Breast epithelium (tissue), 4 donors: ENCODE results near the gene TNNI3. TPM values are rescaled to one million over a fixed set of nuclear protein-coding genes. Genes with fewer than 3 reads are reported as not detected.

ENCODE experiments used
- DNase-seq, 2 donors: peaks; one replicate each; pipeline ENCODE4 v3.0.0-alpha.2; 2019; ENCODE audit warnings: low spot score in 2 of 2
- H3K27ac ChIP-seq, 2 donors: fragments of 200-600 bp; sonication (generic) in 1 of 2; one replicate each; pipeline ENCODE4 v1.5.1; 2016 to 2019; ENCODE audit warnings: mild to moderate bottlenecking in 1 of 2
- H3K27me3 ChIP-seq, 2 donors: fragments of 200-600 bp; sonication (generic) in 1 of 2; one replicate each; pipeline versions ENCODE4 v1.5.1 to v1.6.0; 2017 to 2019; ENCODE audit warnings: control low read depth in 1 of 2, mild to moderate bottlenecking in 1 of 2
- H3K36me3 ChIP-seq: fragments of 200-600 bp; one replicate; pipeline ENCODE4 v1.5.1; 2019
- H3K4me1 ChIP-seq, 2 donors: fragments of 200-600 bp; sonication (generic); one replicate each; pipeline ENCODE4 v1.5.1; 2016 to 2019; ENCODE audit warnings: control low read depth in 1 of 2
- H3K4me3 ChIP-seq, 3 donors: fragments of 200-600 bp; sonication (generic); 1 replicate in 2 of 3; 2 replicates in 1 of 3; pipeline ENCODE4 v1.5.1; 2016 to 2019; ENCODE audit warnings: mild to moderate bottlenecking in 3 of 3, moderate library complexity in 2 of 3
- H3K9me3 ChIP-seq, 2 donors: fragments of 200-600 bp; sonication (generic) in 1 of 2; one replicate each; pipeline ENCODE4 v1.5.1; 2016 to 2019; ENCODE audit warnings: control low read depth in 1 of 2
- POLR2A ChIP-seq: fragments of 450-650 bp; IDR thresholded peaks from one replicate; pipeline ENCODE4 v1.6.1; 2016; ENCODE audit warnings: antibody characterized with exemption, mild to moderate bottlenecking, moderate library complexity
- POLR2AphosphoS5 ChIP-seq, 3 donors: sonication (generic); formaldehyde crosslinking; IDR thresholded peaks; one replicate each; pipeline ENCODE4 v1.6.1; 2017; ENCODE audit warnings: antibody characterized with exemption in 3 of 3
- intact Hi-C: fragments of 100-400 bp; cut with DNase I; formaldehyde crosslinking; loops from one replicate; pipeline ENCODE4 v1.15.1; 2023; ENCODE audit warnings: low total_unique reads
- total RNA-seq, 3 donors: library from RNA; depleted of rRNA; stranded (reverse); fragments of >200 nt; gene quantifications; one replicate each; pipeline ENCODE4 v1.1.0, GENCODE V29; 2016
- TF ChIP-seq, protein P1 (sequence below), 3 donors: fragments of 450-650 bp; IDR thresholded peaks; one replicate each; pipeline ENCODE4 v1.5.1; 2016 to 2017; ENCODE audit warnings: antibody characterized with exemption in 3 of 3, mild to moderate bottlenecking in 3 of 3, moderate library complexity in 3 of 3

TNNI3 gene
- total RNA-seq, 3 donors from 2014 or later, result 2.6 TPM; not detected in 2

DNA sequence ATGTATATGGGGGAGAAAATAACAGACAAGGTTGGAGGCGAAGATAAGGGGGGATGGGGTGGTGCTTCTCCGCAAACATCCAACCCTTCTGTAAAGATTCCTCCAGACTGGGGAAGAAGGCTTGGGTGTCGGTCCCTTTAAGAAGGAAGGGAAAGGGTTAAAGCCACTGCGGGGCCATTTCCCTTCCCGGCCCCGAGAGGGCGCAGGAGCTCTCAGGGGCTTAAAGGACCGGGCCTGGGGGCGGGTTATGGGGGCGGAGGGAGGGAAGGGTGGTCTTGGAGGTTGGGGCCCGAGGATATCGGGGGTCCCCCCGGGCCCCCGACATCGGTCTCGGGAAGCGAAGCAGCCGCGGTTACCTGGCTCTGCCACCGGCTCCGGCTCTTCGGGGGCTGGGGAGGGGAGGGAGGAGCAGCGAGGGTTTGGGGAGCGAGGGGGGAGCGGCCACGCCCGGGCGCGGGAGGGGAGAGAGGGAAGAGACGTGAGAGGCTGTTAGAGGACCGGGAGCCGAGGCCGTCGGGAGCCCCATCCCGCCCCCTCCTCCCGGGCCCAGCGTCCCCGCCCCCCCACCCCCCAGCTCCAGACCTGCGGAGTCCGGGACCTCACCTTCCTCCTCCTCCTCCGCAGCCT lies 11.3 kb downstream of the TNNI3 start:
- DNase-seq, result no peak
- Histone ChIP-seq H3K27me3 (peaks cover 7 to 82% of the 10 kb centered on the region in 2 donors), H3K36me3 (no peaks in the 10 kb centered on the region), H3K27ac (no peak overlapping the region), H3K9me3 (no peaks in the 10 kb centered on the region), H3K4me3 (peak overlapping the region in 2 of 3 donors; percentile 37 to 64), H3K4me1 (no peaks in the 10 kb centered on the region)
- intact Hi-C loops, result loop anchor here (5.0 kb wide), 1 partner anchor 96 kb away; no protein-coding TSS in a partner anchor
- TF ChIP-seq, protein P1, sequence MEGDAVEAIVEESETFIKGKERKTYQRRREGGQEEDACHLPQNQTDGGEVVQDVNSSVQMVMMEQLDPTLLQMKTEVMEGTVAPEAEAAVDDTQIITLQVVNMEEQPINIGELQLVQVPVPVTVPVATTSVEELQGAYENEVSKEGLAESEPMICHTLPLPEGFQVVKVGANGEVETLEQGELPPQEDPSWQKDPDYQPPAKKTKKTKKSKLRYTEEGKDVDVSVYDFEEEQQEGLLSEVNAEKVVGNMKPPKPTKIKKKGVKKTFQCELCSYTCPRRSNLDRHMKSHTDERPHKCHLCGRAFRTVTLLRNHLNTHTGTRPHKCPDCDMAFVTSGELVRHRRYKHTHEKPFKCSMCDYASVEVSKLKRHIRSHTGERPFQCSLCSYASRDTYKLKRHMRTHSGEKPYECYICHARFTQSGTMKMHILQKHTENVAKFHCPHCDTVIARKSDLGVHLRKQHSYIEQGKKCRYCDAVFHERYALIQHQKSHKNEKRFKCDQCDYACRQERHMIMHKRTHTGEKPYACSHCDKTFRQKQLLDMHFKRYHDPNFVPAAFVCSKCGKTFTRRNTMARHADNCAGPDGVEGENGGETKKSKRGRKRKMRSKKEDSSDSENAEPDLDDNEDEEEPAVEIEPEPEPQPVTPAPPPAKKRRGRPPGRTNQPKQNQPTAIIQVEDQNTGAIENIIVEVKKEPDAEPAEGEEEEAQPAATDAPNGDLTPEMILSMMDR (IDR thresholded peaks at IDR 0.05), result no peak
- no peak for TF ChIP-seq POLR2A
- TF ChIP-seq POLR2AphosphoS5 (IDR thresholded peaks at IDR 0.05), result no peak

DNA sequence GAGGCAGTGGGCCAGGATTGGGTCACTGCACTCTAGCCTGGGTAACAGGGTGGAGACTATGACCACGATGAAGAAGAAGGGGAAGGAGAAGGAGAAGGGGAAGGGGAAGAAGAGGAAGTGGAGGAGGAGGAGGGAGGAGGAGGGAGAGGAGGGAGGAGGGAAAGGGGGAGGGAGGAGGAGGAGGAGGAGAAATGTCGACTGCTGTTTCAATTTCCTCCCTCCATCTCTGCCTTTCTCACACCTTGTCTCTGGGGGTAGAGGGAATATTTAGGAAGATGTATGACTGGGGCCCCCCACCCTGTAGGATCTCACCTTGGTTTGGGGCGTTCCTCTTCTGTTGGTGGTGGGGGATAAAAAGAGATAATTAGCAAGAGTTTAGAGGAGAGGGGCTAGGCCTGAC lies 12.3 kb downstream of the TNNI3 start:
- no peaks in the 10 kb centered on the region for H3K36me3 ChIP-seq
- no peaks in the 10 kb centered on the region for H3K9me3 ChIP-seq
- TF ChIP-seq POLR2A, result no peak
- no peak for TF ChIP-seq POLR2AphosphoS5 (IDR thresholded peaks at IDR 0.05)
- TF ChIP-seq, protein P1 (IDR thresholded peaks at IDR 0.05), result no peak
- H3K4me1 ChIP-seq, result no peaks in the 10 kb centered on the region
- intact Hi-C loops, result loop anchor here (5.0 kb wide), 1 partner anchor 97 kb away; no protein-coding TSS in a partner anchor
- DNase-seq, result no peak
- H3K27me3 ChIP-seq, result peaks cover 7 to 87% of the 10 kb centered on the region in 2 donors
- no peak overlapping the region for H3K4me3 ChIP-seq
- H3K27ac ChIP-seq, result no peak overlapping the region

DNA sequence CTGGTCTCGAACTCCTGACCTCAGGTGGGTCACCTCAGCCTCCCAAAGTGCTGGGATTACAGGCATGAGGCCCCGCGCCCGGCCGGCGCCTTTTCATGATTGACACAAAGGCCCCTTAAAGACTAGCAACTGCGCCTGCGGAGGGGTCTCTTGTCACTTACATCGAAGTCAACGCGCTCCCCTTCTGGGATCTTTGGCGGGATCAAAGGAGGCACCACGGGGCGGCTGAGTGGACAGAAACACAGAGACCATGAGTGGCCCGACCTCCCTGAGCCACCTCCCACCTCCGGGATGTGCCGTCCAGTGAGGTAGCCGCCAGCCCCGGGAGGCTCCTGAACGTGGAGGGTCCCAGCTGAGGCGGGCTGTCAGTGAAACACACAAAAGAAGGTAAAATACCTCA lies 15.8 kb downstream of the TNNI3 start:
- TF ChIP-seq, protein P1 (IDR thresholded peaks at IDR 0.05), result no peak
- TF ChIP-seq POLR2AphosphoS5 (IDR thresholded peaks at IDR 0.05) (no peak), POLR2A (no peak)
- intact Hi-C loops, result no loop called here
- no peak overlapping the region for H3K27ac ChIP-seq
- peaks cover 7 to 66% of the 10 kb centered on the region in 2 donors for H3K27me3 ChIP-seq
- H3K4me3 ChIP-seq, result no peak overlapping the region
- DNase-seq, result no peak
- no peaks in the 10 kb centered on the region for H3K36me3 ChIP-seq
- H3K4me1 ChIP-seq, result no peaks in the 10 kb centered on the region
- H3K9me3 ChIP-seq, result no peaks in the 10 kb centered on the region

DNA sequence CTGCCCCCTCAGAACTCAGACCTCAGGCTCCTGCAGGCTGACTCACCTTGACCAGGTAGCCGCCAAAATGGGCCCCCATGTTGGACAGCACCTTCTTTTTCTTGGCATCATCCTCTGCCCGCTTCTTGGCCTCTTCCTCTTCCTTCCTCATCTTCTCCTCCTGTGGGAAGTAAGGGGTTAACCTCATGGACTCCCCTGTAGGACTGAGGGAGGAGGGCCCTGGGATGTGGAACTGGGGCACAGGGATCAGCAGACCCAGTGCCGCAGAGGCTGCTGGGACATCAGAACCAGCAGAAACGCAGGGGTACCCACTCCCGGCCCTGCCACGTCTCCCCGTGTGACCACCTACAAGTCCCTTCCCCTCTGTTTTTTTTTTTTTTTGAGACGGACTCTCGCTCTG lies 19.6 kb downstream of the TNNI3 start:
- DNase-seq, result no peak
- H3K27me3 ChIP-seq, result peaks cover 0 to 51% of the 10 kb centered on the region in 2 donors
- H3K36me3 ChIP-seq, result no peaks in the 10 kb centered on the region
- TF ChIP-seq POLR2AphosphoS5 (IDR thresholded peaks at IDR 0.05) (no peak), POLR2A (no peak)
- TF ChIP-seq, protein P1 (IDR thresholded peaks at IDR 0.05), result no peak
- no peak overlapping the region for H3K27ac ChIP-seq
- intact Hi-C loops, result no loop called here
- H3K4me1 ChIP-seq, result no peaks in the 10 kb centered on the region
- H3K4me3 ChIP-seq, result no peak overlapping the region
- H3K9me3 ChIP-seq, result no peaks in the 10 kb centered on the region

DNA sequence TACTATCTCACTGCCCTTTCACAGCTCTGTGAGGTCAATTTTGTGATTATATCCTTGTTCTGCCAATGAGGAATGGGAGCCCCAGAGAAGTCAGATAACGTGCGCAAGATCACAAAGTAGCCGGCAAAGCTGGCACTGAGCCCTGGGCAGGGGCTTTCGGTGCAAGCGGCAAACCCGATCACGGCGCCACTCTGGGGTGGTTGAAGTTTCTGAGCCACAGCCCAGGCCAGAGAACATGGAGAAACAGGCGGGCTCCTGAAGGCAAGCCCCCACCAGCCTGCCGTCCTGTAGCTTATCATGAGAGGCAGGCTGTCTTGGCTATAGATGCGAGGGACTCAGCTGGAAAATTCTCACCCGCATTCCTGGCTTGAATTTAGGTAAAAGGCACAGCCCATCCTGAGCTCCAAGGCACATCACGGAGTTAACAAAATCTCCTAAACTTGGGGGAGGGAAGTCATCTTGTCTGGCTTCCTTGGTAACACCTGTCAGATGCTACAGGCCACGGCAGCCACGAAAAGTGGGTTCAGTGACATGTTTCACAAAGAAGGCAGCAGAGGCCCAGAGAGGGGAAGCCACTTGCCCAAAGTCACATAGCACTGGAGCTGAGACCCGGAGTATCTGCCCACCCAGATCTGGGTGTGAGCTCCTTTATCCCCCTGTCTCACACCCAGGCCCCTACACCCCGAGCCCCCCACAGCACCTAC lies 21.0 kb downstream of the TNNI3 start:
- intact Hi-C loops, result no loop called here
- Histone ChIP-seq H3K27me3 (peaks cover 0 to 41% of the 10 kb centered on the region in 2 donors), H3K36me3 (no peaks in the 10 kb centered on the region), H3K4me3 (no peak overlapping the region), H3K9me3 (no peaks in the 10 kb centered on the region), H3K27ac (no peak overlapping the region), H3K4me1 (no peaks in the 10 kb centered on the region)
- TF ChIP-seq, protein P1 (IDR thresholded peaks at IDR 0.05), result no peak
- no peak for TF ChIP-seq POLR2AphosphoS5 (IDR thresholded peaks at IDR 0.05)
- TF ChIP-seq POLR2A, result no peak
- DNase-seq, result no peak
